SU-DHL-6 (cell line): ENCODE data around the gene RPRD2.

Experiments
- EZH2phosphoT487 ChIP-seq: fragments of 200-600 bp; sonication (generic), shearing (Covaris generic); conservative IDR thresholded peaks from 2 replicates; pipeline ENCODE4 v1.6.1; 2018; ENCODE audit warnings: mild to moderate bottlenecking, antibody characterized with exemption, low read length, moderate library complexity, mixed read lengths
- TF ChIP-seq, protein P1 (sequence below): fragments of 200-600 bp; sonication (generic); IDR thresholded peaks from one replicate; pipeline ENCODE4 v1.5.1; 2017; ENCODE audit warnings: antibody characterized with exemption, mild to moderate bottlenecking, low read length, moderate library complexity; ENCODE audit not compliant: insufficient read depth, poor library complexity, severe bottlenecking

DNA sequence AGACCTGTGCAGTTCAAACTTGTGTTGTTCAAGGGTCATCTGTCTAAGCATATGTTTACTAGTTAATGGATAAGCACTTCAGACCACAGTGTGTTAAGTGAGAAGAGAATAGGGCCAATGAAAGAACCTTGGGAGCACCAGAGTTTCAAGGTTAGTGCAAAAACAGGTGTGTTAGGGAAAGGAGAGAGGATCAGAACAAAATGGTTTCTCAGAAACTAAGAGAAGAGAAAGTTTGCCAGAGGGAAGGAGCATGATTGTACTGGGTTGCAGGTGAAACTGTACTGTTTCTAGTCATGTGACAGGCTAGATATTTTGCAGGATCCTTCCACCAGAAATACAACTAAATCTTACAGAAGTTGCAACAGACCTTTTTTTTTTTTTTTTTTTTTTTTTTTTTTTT is 23.3 kb downstream of the RPRD2 start:
- TF ChIP-seq, protein P1, sequence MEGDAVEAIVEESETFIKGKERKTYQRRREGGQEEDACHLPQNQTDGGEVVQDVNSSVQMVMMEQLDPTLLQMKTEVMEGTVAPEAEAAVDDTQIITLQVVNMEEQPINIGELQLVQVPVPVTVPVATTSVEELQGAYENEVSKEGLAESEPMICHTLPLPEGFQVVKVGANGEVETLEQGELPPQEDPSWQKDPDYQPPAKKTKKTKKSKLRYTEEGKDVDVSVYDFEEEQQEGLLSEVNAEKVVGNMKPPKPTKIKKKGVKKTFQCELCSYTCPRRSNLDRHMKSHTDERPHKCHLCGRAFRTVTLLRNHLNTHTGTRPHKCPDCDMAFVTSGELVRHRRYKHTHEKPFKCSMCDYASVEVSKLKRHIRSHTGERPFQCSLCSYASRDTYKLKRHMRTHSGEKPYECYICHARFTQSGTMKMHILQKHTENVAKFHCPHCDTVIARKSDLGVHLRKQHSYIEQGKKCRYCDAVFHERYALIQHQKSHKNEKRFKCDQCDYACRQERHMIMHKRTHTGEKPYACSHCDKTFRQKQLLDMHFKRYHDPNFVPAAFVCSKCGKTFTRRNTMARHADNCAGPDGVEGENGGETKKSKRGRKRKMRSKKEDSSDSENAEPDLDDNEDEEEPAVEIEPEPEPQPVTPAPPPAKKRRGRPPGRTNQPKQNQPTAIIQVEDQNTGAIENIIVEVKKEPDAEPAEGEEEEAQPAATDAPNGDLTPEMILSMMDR: no peak
- no peak for TF ChIP-seq EZH2phosphoT487
